ENCODE data around the gene VAV3.

GRCh38 chr1:107690491-107690890, 274.5 kb downstream of the VAV3 start:
- no peak for TF ChIP-seq EP300 (IDR thresholded peaks at IDR 0.05)
- TF ChIP-seq, protein P1, sequence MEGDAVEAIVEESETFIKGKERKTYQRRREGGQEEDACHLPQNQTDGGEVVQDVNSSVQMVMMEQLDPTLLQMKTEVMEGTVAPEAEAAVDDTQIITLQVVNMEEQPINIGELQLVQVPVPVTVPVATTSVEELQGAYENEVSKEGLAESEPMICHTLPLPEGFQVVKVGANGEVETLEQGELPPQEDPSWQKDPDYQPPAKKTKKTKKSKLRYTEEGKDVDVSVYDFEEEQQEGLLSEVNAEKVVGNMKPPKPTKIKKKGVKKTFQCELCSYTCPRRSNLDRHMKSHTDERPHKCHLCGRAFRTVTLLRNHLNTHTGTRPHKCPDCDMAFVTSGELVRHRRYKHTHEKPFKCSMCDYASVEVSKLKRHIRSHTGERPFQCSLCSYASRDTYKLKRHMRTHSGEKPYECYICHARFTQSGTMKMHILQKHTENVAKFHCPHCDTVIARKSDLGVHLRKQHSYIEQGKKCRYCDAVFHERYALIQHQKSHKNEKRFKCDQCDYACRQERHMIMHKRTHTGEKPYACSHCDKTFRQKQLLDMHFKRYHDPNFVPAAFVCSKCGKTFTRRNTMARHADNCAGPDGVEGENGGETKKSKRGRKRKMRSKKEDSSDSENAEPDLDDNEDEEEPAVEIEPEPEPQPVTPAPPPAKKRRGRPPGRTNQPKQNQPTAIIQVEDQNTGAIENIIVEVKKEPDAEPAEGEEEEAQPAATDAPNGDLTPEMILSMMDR (IDR thresholded peaks at IDR 0.05): no peak
- no peak for TF ChIP-seq POLR2AphosphoS5 (IDR thresholded peaks at IDR 0.05)
